Stomach (tissue), 4 donors: ENCODE measurements around the gene RFX2.
"Not testable (repeated sequence)": the region's sequence is repeated elsewhere in the genome, so short reads cannot be mapped to it uniquely, and the experiment has no call there.

ENCODE experiments used
- CTCF ChIP-seq, 7 experiments: fragments of 450-650 bp in 4 of 7; fragments of 200-600 bp in 3 of 7; sonication (generic) in 3 of 7; IDR thresholded peaks; one replicate each; pipeline ENCODE4 v1.5.1; 2016 to 2019; ENCODE audit warnings: antibody characterized with exemption in 7 of 7, control low read depth in 2 of 7, mild to moderate bottlenecking in 1 of 7
- EP300 ChIP-seq: sonication (generic); formaldehyde crosslinking; IDR thresholded peaks from one replicate; pipeline ENCODE4 v1.6.1; 2017; ENCODE audit warnings: antibody characterized with exemption
- POLR2A ChIP-seq, 4 donors: fragments of 450-650 bp; IDR thresholded peaks; one replicate each; pipeline ENCODE4 v1.6.1; 2016; ENCODE audit warnings: antibody characterized with exemption in 4 of 4, control low read depth in 2 of 4, mild to moderate bottlenecking in 1 of 4, moderate library complexity in 1 of 4
- POLR2AphosphoS5 ChIP-seq, 3 donors: sonication (generic); formaldehyde crosslinking; IDR thresholded peaks; one replicate each; pipeline ENCODE4 v1.6.1; 2016; ENCODE audit warnings: antibody characterized with exemption in 3 of 3

- TF ChIP-seq CTCF (IDR thresholded peaks at IDR 0.05); EP300; POLR2A (IDR thresholded peaks at IDR 0.05); POLR2AphosphoS5 (IDR thresholded peaks at IDR 0.05): not testable (repeated sequence)
Observed at GRCh38 chr19:6006070-6006446, 104.2 kb downstream of the RFX2 start.
